A549 (cell line): ENCODE results near the gene PKD2. TPM values are rescaled to one million over a fixed set of nuclear protein-coding genes. Genes with fewer than 3 reads are reported as not detected.
A peak's percentile ranks its signal among the peaks of the same experiment; 100 is the strongest.

ENCODE experiments used
- ATAC-seq, 2 experiments: fragments of 200-7000 bp in 1 of 2; fragments of >200 bp in 1 of 2; cut with Nextera tagmentation in 1 of 2; cut with Tn5 transposase in 1 of 2; 3 replicates each; pipeline versions ENCODE4 v1.8.0 to v1.9.1; 2018 to 2020; ENCODE audit warnings: mild to moderate bottlenecking in 1 of 2, moderate library complexity in 1 of 2
- CTCF ChIA-PET: fragments of 300-600 bp; sonication (Branson Sonifier 250); formaldehyde crosslinking; extraction: SDS; loops from one replicate; lab custom pipeline; 2021; ENCODE audit warnings: antibody characterized with exemption, inconsistent platforms; lab: Yijun Ruan, JAX
- POLR2A ChIA-PET: fragments of 350-600 bp; formaldehyde crosslinking; extraction: SDS; loops from one replicate; lab custom pipeline; 2021; ENCODE audit warnings: antibody characterized with exemption, inconsistent platforms; lab: Yijun Ruan, JAX
- DNase-seq, 2 experiments: peaks; one replicate each; pipeline versions ENCODE4 v3.0.0 to v3.0.0-alpha.2; 2011 to 2016; ENCODE audit warnings: low read depth in 1 of 2, low spot score in 1 of 2
- FAIRE-seq: peaks from 2 replicates; lab custom pipeline; 2011; peaks lifted over from hg19 to GRCh38; lab: Jason Lieb, UNC
- H3K27ac ChIP-seq, 2 experiments: fragments of >200 bp; sonication (Bioruptor Twin); formaldehyde crosslinking; 3 replicates each; pipeline ENCODE4 v1.5.1; 2016 to 2017
- H3K4me1 ChIP-seq: fragments of >200 bp; sonication (Bioruptor Twin); formaldehyde crosslinking; 3 replicates; pipeline ENCODE4 v1.6.1; 2016
- H3K4me2 ChIP-seq: fragments of >200 bp; sonication (Bioruptor Twin); formaldehyde crosslinking; 3 replicates; pipeline ENCODE4 v1.6.1; 2016
- H3K4me3 ChIP-seq: fragments of >200 bp; sonication (Bioruptor Twin); formaldehyde crosslinking; 3 replicates; pipeline ENCODE4 v1.5.1; 2016
- H3K9me3 ChIP-seq: fragments of >200 bp; sonication (Bioruptor Twin); formaldehyde crosslinking; 3 replicates; pipeline ENCODE4 v1.6.1; 2016
- BHLHE40 ChIP-seq: IDR thresholded peaks from 2 replicates; pipeline ENCODE4 v1.6.1; 2012; ENCODE audit warnings: low read depth, low read length, inconsistent platforms
- CBX8 ChIP-seq: fragments of 200-600 bp; sonication (generic); IDR thresholded peaks from 2 replicates; pipeline ENCODE4 v1.6.1; 2016
- CEBPB ChIP-seq, 2 experiments: fragments of >200 bp in 1 of 2; sonication (Bioruptor Twin) in 1 of 2; formaldehyde crosslinking in 1 of 2; IDR thresholded peaks; 2 replicates each; pipeline ENCODE4 v1.6.1; 2012 to 2016
- E2F6 ChIP-seq: IDR thresholded peaks from 2 replicates; pipeline ENCODE4 v1.6.1; 2012; ENCODE audit warnings: low read depth, borderline replicate concordance
- EHMT2 ChIP-seq: fragments of 200-600 bp; sonication (generic); IDR thresholded peaks from 2 replicates; pipeline ENCODE4 v1.6.1; 2016; ENCODE audit warnings: antibody characterized with exemption, low read depth, mild to moderate bottlenecking, moderate library complexity
- ELK1 ChIP-seq: fragments of 150-350 bp; IDR thresholded peaks from 2 replicates; pipeline ENCODE4 v1.6.1; 2014; ENCODE audit warnings: low read depth, mild to moderate bottlenecking, low read length
- FOSL2 ChIP-seq, 2 experiments: fragments of 450-650 bp in 1 of 2; fragments of >200 bp in 1 of 2; sonication (Bioruptor Twin) in 1 of 2; formaldehyde crosslinking; IDR thresholded peaks; 2 replicates each; pipeline versions ENCODE4 v1.5.0 to v1.6.1; 2016 to 2020; ENCODE audit warnings: mild to moderate bottlenecking in 1 of 2, moderate library complexity in 1 of 2
- FOXS1 ChIP-seq: fragments of 250-450 bp; sonication (Bioruptor Pico); IDR thresholded peaks from 2 replicates; pipeline ENCODE4 v1.5.0; 2020; ENCODE audit warnings: mild to moderate bottlenecking, moderate library complexity
- JUNB ChIP-seq: fragments of >200 bp; sonication (Bioruptor Twin); formaldehyde crosslinking; IDR thresholded peaks from 2 replicates; pipeline ENCODE4 v1.6.1; 2016
- KDM1A ChIP-seq: fragments of 200-600 bp; sonication (generic); IDR thresholded peaks from 2 replicates; pipeline ENCODE4 v1.6.1; 2016; ENCODE audit warnings: low read depth, mild to moderate bottlenecking
- KDM5A ChIP-seq: fragments of 200-600 bp; sonication (generic); IDR thresholded peaks from 2 replicates; pipeline ENCODE4 v1.6.1; 2016; ENCODE audit warnings: antibody characterized with exemption, mild to moderate bottlenecking
- MAFK ChIP-seq: fragments of 450-650 bp; IDR thresholded peaks from 2 replicates; pipeline ENCODE4 v1.6.1; 2014; ENCODE audit not compliant: partially characterized antibody
- MAX ChIP-seq: IDR thresholded peaks from 2 replicates; pipeline ENCODE4 v1.6.1; 2012
- NPAS2 ChIP-seq: fragments of 250-450 bp; sonication (Bioruptor Pico); IDR thresholded peaks from 2 replicates; pipeline ENCODE4 v1.8.0; 2022; ENCODE audit warnings: mild to moderate bottlenecking, moderate library complexity, borderline replicate concordance
- POLR2A ChIP-seq: IDR thresholded peaks from 2 replicates; pipeline ENCODE4 v1.6.1; 2012; ENCODE audit warnings: mild to moderate bottlenecking, low read length
- POLR2AphosphoS2 ChIP-seq: conservative IDR thresholded peaks from 2 replicates; pipeline ENCODE4 v1.6.1; 2012; ENCODE audit warnings: low read length, improper control_type of control experiment, inconsistent platforms
- RAD21 ChIP-seq, 2 experiments: fragments of >200 bp in 1 of 2; sonication (Bioruptor Twin) in 1 of 2; formaldehyde crosslinking in 1 of 2; IDR thresholded peaks in 1 of 2; conservative IDR thresholded peaks in 1 of 2; 2 replicates in 1 of 2; 3 replicates in 1 of 2; pipeline ENCODE4 v1.6.1; 2012 to 2018; ENCODE audit warnings: inconsistent platforms in 1 of 2
- RFX5 ChIP-seq: fragments of 450-650 bp; IDR thresholded peaks from 2 replicates; pipeline ENCODE4 v1.7.1; 2014; ENCODE audit warnings: antibody characterized with exemption, mild to moderate bottlenecking, moderate library complexity
- SMC3 ChIP-seq: fragments of >200 bp; sonication (Bioruptor Twin); formaldehyde crosslinking; IDR thresholded peaks from 3 replicates; pipeline ENCODE4 v1.6.1; 2018; ENCODE audit warnings: inconsistent platforms
- USF2 ChIP-seq: fragments of 450-650 bp; IDR thresholded peaks from 2 replicates; pipeline ENCODE4 v1.6.1; 2014; ENCODE audit warnings: antibody characterized with exemption
- ZC3H11A ChIP-seq: fragments of 450-650 bp; IDR thresholded peaks from 2 replicates; pipeline ENCODE4 v1.6.1; 2014; ENCODE audit warnings: antibody characterized with exemption, mild to moderate bottlenecking
- ZNF302 ChIP-seq: fragments of 250-450 bp; sonication (Bioruptor Pico); IDR thresholded peaks from 2 replicates; pipeline ENCODE4 v1.9.0; 2021; ENCODE audit warnings: inconsistent platforms, mild to moderate bottlenecking, moderate library complexity
- ZSCAN20 ChIP-seq: fragments of 250-450 bp; sonication (Bioruptor Pico); IDR thresholded peaks from 2 replicates; pipeline ENCODE4 v1.8.0; 2022; ENCODE audit warnings: mild to moderate bottlenecking, moderate library complexity
- WGBS: methylation state at CpG from one replicate; pipeline ENCODE4 v1.1.6; 2017; ENCODE audit errors: missing lambda C conversion rate; 5-methylcytosine and 5-hydroxymethylcytosine counted together
- polyA plus RNA-seq, 4 experiments: library from polyadenylated mRNA; depleted of rRNA in 3 of 4; stranded (reverse); fragments of >200 nt; fragmentation: RNase III in 1 of 4; extraction: RNeasy Plus Mini Kit Qiagen cat#74134 plus additional on column Dnase treatment in 1 of 4; gene quantifications; 2 replicates in 3 of 4; 3 replicates in 1 of 4; pipeline ENCODE4 v1.2.3, GENCODE V29; 2011 to 2017
- TF ChIP-seq, protein P1 (sequence below): fragments of >200 bp; sonication (Bioruptor Twin); formaldehyde crosslinking; IDR thresholded peaks from 3 replicates; pipeline ENCODE4 v1.6.1; 2016
- TF ChIP-seq, protein P2 (sequence below): fragments of >200 bp; sonication (Bioruptor Twin); formaldehyde crosslinking; IDR thresholded peaks from 3 replicates; pipeline ENCODE4 v1.5.1; 2016

The PKD2 gene
- polyA plus RNA-seq, 2 of the 4 experiments (the other 2 are of a cell fraction) = 39.4 to 57.6 TPM

DNA sequence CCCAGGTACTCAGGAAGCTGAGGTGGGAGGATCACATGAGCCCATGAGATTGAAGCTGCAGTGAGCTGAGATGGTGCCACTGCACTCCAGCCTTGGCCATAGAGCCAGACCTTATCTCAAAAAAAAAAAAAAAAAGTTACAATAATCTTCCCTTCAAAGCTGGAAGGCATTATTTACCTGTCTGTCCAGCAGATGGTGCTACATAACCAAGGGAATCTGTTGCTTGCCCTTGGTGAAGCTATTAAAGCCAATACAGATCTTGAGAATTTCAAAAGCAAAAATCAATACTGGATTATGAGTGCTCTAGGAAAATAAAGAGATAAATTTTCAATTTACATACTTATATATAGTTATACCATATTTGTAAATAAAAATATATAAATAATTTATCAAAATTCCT, 25.9 kb downstream of the PKD2 start:
- peaks cover 7% of the 10 kb centered on the region; the same call in 1 of the 3 replicates for H3K4me1 ChIP-seq
- ChIA-PET POLR2A (interaction anchor here (0.6 to 1.0 kb wide), 2 partner anchors 178 to 301 kb away, joined by 4 to 5 read pairs; no protein-coding TSS in a partner anchor), CTCF (interaction anchor here (0.6 to 4.4 kb wide), 29 partner anchors 9 to 679 kb away, joined by 3 to 79 read pairs (median 4); no protein-coding TSS in a partner anchor)
- peak; percentile 23 to 68 for DNase-seq
- TF ChIP-seq FOSL2 (IDR thresholded peaks at IDR 0.05) (no peak), FOSL2 (CRISPR knock-in tag; IDR thresholded peaks at IDR 0.05) (no peak), E2F6 (no peak), MAFK (no peak), SMC3 (peak; percentile 72), RAD21 (conservative IDR thresholded peaks at IDR 0.05 in 1 of 2, IDR thresholded peaks at IDR 0.05 in 1 of 2) (peak; percentile 73 to 81), JUNB (no peak), NPAS2 (no peak), RFX5 (no peak), CBX8 (no peak), ZNF302 (CRISPR knock-in tag) (no peak), KDM1A (no peak)
- TF ChIP-seq, protein P1, sequence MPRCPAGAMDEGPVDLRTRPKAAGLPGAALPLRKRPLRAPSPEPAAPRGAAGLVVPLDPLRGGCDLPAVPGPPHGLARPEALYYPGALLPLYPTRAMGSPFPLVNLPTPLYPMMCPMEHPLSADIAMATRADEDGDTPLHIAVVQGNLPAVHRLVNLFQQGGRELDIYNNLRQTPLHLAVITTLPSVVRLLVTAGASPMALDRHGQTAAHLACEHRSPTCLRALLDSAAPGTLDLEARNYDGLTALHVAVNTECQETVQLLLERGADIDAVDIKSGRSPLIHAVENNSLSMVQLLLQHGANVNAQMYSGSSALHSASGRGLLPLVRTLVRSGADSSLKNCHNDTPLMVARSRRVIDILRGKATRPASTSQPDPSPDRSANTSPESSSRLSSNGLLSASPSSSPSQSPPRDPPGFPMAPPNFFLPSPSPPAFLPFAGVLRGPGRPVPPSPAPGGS = no peak
- TF ChIP-seq, protein P2, sequence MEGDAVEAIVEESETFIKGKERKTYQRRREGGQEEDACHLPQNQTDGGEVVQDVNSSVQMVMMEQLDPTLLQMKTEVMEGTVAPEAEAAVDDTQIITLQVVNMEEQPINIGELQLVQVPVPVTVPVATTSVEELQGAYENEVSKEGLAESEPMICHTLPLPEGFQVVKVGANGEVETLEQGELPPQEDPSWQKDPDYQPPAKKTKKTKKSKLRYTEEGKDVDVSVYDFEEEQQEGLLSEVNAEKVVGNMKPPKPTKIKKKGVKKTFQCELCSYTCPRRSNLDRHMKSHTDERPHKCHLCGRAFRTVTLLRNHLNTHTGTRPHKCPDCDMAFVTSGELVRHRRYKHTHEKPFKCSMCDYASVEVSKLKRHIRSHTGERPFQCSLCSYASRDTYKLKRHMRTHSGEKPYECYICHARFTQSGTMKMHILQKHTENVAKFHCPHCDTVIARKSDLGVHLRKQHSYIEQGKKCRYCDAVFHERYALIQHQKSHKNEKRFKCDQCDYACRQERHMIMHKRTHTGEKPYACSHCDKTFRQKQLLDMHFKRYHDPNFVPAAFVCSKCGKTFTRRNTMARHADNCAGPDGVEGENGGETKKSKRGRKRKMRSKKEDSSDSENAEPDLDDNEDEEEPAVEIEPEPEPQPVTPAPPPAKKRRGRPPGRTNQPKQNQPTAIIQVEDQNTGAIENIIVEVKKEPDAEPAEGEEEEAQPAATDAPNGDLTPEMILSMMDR = peak; percentile 68
- no peak overlapping the region for H3K4me2 ChIP-seq
- no peaks in the 10 kb centered on the region for H3K9me3 ChIP-seq
- no peak overlapping the region for H3K4me3 ChIP-seq
- no peak for FAIRE-seq
- peak; percentile 47 to 75; a peak in 3 of 6 replicates for ATAC-seq
- H3K27ac ChIP-seq = no peak overlapping the region

DNA sequence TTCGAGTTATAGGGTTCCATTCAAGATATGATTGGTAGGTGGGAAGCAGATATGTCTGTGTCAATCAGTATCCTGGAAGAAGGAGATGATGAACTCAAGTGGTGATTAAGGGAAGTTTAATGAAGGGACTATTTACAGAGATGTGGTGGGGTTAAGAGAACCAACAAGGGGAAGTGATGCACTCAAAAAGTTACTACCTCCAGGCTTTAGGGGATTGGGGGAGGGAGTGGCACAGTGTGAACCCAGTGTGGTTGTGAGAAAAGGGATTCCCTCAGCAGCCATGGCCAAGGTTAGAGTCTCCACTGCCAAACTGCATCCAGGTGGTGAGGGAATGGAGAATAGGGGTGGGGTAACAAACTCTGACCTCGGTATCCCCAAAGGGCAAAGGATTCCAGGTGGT, 27.9 kb downstream of the PKD2 start:
- DNase-seq (no peak), FAIRE-seq (no peak), ATAC-seq (no peak)
- ChIA-PET POLR2A (no interaction called here), CTCF (interaction anchor here (1.2 to 6.0 kb wide), 2 partner anchors 176 to 482 kb away, joined by 5 to 45 read pairs; no protein-coding TSS in a partner anchor)
- WGBS = 77% methylated on average over 2 of the region's 2 CpGs
- Histone ChIP-seq H3K4me2 (no peak overlapping the region), H3K9me3 (no peaks in the 10 kb centered on the region), H3K4me1 (0 out of 3 replicates have a peak, but pooled peaks cover 4% of the 10 kb centered on the region), H3K4me3 (no peak overlapping the region), H3K27ac (no peak overlapping the region)
- TF ChIP-seq BHLHE40 (no peak), FOXS1 (CRISPR knock-in tag) (no peak), KDM5A (no peak), NPAS2 (no peak), POLR2AphosphoS2 (no peak), MAX (no peak), FOSL2 (IDR thresholded peaks at IDR 0.05) (no peak), FOSL2 (CRISPR knock-in tag; IDR thresholded peaks at IDR 0.05) (no peak), POLR2A (no peak), KDM1A (no peak), USF2 (no peak), ZSCAN20 (CRISPR knock-in tag) (no peak), RFX5 (no peak), EHMT2 (no peak), ELK1 (no peak), ZC3H11A (no peak), ZNF302 (CRISPR knock-in tag) (no peak), CEBPB (IDR thresholded peaks at IDR 0.05) (no peak)
- TF ChIP-seq, protein P2 = no peak
